HL-60 (cell line): Measurements from ENCODE around the gene NUP62CL.

ENCODE experiments used
- DNase-seq, 2 experiments: peaks; one replicate each; pipeline ENCODE4 v3.0.0-alpha.2; 2010 to 2020; ENCODE audit warnings: low read depth in 1 of 2, low spot score in 1 of 2
- H3K27ac ChIP-seq: fragments of 250-450 bp; sonication (Bioruptor Pico); replicated peaks from 2 replicates; pipeline ENCODE4 v1.5.1; 2020; ENCODE audit warnings: mild to moderate bottlenecking, moderate library complexity
- H3K27me3 ChIP-seq: fragments of 250-450 bp; sonication (Bioruptor Pico); 2 replicates; pipeline ENCODE4 v1.5.1; 2021; ENCODE audit warnings: mild to moderate bottlenecking, moderate library complexity; ENCODE audit not compliant: insufficient read depth, poor library complexity, severe bottlenecking
- H3K4me3 ChIP-seq: replicated peaks from 2 replicates; pipeline ENCODE4 v1.5.1; 2011; ENCODE audit warnings: mild to moderate bottlenecking, control low read depth, low read length; ENCODE audit not compliant: insufficient read depth
- CTCF ChIP-seq: IDR thresholded peaks from one replicate; pipeline ENCODE4 v1.5.1; 2011; ENCODE audit warnings: low read length, control low read depth, inconsistent platforms; ENCODE audit not compliant: insufficient read depth
- GABPA ChIP-seq: IDR thresholded peaks from 2 replicates; pipeline ENCODE4 v1.6.1; 2012; ENCODE audit warnings: low read depth
- POLR2AphosphoS5 ChIP-seq: IDR thresholded peaks from 2 replicates; pipeline ENCODE4 v1.6.1; 2012; ENCODE audit warnings: low read depth
- REST ChIP-seq: IDR thresholded peaks from 2 replicates; pipeline ENCODE4 v1.6.1; 2012; ENCODE audit warnings: low read depth; ENCODE audit not compliant: insufficient replicate concordance
- SPI1 ChIP-seq: IDR thresholded peaks from 2 replicates; pipeline ENCODE4 v1.6.1; 2012; ENCODE audit warnings: low read depth, mild to moderate bottlenecking, borderline replicate concordance

Gene NUP62CL

GRCh38 chrX:107135965-107136307 is 70.3 kb downstream of the NUP62CL start:
- TF ChIP-seq GABPA = no peak
- no peak for TF ChIP-seq SPI1
- no peak for TF ChIP-seq CTCF
- TF ChIP-seq REST = no peak
- no peak for TF ChIP-seq POLR2AphosphoS5
- H3K4me3 ChIP-seq = no peak overlapping the region
- no peak overlapping the region for H3K27ac ChIP-seq
- H3K27me3 ChIP-seq = no peaks in the 10 kb centered on the region
- DNase-seq = no peak

DNA sequence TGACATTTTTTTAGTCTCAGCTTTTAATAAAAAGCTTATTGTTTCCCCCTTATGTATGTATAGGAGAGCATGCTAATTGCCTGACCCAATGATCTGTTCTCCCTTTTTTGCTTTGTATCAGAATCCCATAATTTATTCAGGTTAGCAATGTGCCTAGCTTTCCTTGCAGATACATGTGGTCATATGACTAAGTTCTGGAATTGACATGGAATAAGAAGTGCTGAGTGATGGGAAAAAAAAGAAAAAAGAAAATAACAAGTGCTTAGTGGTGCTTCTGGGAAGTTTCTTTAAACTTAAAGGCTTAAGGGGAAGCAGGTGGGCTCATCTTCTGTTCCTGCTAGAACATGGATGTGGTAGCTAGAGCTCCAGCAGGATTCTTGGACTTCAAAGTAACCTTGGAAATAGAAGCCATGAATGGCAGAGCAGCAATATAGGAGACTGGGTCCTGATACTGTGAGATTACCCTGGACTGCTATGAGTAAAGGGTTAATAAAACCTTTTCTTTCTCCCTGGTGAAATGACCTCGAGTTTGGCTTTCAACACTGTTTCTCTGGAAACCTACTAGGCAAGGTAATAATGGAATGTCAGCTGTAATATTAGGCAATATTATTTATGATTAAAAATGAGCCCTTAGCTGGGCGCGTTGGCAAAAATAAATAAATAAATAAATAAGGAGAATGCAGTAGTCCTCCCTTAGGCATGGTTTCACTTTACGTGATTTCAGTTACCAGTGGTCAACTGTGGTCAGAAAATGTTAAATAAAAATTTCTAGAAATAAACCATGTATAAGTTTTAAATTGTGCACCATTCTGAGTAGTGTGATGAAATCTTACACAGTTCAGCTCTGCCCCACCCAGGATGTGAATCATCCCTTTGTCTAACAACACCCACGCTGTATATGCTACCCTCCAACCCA is 70.9 kb downstream of the NUP62CL start:
- DNase-seq = no peak
- Histone ChIP-seq H3K27ac (no peak overlapping the region), H3K4me3 (no peak overlapping the region), H3K27me3 (no peaks in the 10 kb centered on the region)
- TF ChIP-seq GABPA (no peak), CTCF (no peak), POLR2AphosphoS5 (no peak), REST (no peak)

DNA sequence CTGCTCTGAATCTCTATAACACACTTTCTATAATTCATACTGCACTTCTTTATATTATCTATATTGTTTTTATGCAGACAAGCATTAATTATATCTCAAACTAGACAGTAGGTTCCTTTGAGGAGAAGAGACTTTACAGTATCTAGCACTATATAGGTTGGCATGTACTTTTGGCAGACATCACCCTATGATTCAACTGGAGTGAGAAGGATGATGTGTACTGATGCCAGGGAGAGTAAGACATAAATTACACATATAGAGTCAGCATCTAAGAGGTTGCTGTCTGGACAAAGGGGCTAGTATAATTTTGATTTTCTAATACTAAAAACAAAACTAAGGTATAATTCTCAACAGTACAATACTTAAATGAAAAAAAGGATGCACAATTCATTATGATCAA is 82.5 kb downstream of the NUP62CL start:
- no peaks in the 10 kb centered on the region for H3K27me3 ChIP-seq
- H3K27ac ChIP-seq = no peak overlapping the region
- TF ChIP-seq REST (no peak), GABPA (no peak), POLR2AphosphoS5 (no peak)

More for the DNA sequence above, 82.5 kb downstream of the NUP62CL start:
- DNase-seq = no peak
- H3K4me3 ChIP-seq = no peak overlapping the region
